Fibroblast of villous mesenchyme (primary cell): ENCODE measurements around the gene CRLF1. TPM values are rescaled to one million over a fixed set of nuclear protein-coding genes. Genes with fewer than 3 reads are reported as not detected.

Experiments
- DNase-seq: peaks from one replicate; pipeline ENCODE4 v3.0.0-alpha.2; 2010; ENCODE audit warnings: low read depth
- H3K4me3 ChIP-seq: 2 replicates; pipeline ENCODE4 v1.5.1; 2011; ENCODE audit warnings: low read depth, mild to moderate bottlenecking, low read length
- CTCF ChIP-seq: IDR thresholded peaks from 2 replicates; pipeline ENCODE4 v1.5.1; 2012; ENCODE audit warnings: low read depth, mild to moderate bottlenecking, low read length; ENCODE audit not compliant: insufficient read depth
- total RNA-seq: library from RNA; depleted of rRNA; stranded (reverse); fragments of >200 nt; gene quantifications from 2 replicates; pipeline ENCODE4 v1.2.3, GENCODE V29; 2012

CRLF1 gene
- total RNA-seq, 1 donor: not detected

GRCh38 chr19:18608805-18609716 is 2.5 kb upstream of the CRLF1 start:
- DNase-seq: no peak
- no peak for TF ChIP-seq CTCF
- H3K4me3 ChIP-seq: no peak overlapping the region

DNA sequence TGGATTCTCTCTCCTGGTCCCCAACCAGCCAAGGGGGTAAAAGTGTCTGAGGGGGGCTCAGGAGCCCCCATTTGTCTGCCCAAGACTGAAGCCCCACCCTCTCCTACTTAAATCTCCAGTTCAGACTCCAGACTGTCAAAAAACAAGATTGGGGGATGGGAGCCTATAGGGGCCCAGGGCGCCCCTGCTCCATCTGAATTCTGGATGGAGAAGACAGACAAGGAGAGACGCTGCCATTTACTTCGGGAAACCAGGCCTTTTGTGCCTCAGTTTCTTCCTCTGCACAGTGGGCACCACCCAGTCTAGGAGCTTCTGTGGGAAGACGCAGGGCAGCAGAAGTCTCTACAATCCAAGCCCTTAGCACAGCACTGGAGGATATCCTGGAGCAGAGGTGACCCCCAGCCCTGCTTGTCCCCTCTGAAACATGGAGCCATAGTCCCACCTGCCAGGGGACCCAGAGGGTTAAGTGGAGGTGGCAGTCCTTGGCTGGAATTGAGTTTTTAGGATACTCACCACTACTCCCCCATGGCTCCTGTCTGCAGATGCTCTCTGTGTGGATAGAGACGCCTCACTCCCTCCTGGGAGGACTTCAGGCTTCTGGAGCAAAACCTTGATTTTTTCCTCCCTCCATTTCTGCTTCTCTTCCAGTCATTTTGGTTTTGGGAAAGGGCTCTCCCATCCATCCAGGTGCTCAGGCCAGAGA is 1.7 kb upstream of the CRLF1 start:
- H3K4me3 ChIP-seq: no peak overlapping the region
- DNase-seq: no peak
- TF ChIP-seq CTCF: no peak

- H3K4me3 ChIP-seq: no peak overlapping the region
- DNase-seq: no peak
- no peak for TF ChIP-seq CTCF
These were observed 865 bp upstream of the CRLF1 start for GRCh38 chr19:18607226-18608101.

DNA sequence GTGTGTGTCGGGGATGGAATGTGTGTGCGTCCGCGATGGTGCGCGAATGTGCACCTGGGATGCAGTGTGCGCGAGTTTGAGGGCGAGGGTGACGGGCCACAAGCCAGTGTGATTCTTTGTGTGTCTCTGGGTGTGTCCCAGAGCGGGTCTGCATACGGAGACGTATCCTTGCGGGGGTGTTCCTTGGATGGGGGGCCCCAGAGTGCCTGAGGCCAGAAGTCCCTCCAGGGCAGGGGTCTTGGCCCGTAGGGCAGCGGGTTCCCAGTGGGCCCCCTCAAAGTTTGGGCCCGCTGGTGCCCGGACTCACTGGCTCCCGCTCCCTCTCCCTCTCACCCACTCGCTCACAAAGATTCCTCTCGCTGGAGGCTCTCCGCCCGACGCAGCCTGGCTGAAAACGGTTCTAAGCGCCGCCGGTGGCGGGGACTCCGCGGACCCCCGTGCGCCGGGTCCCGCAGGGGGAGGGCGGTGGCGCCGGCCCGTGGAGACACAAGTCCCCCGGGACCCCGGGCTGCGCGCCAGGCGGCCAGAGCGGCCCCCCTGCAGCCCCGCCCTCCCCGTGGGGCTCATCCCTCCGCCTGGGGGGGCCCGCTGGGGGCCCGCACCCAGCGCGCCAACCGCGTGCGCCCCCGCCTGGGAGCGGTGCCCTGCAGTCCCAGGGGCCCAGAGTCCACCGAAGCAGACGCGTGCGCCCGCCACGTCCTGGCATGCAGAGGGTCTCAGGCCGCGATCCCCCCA is 886 bp downstream of the CRLF1 start:
- DNase-seq: no peak
- TF ChIP-seq CTCF: no peak

GRCh38 chr19:18605196-18605545 is 1.4 kb downstream of the CRLF1 start:
- no peak for DNase-seq
- H3K4me3 ChIP-seq: no peak overlapping the region
- TF ChIP-seq CTCF: no peak

More for the DNA sequence above, 886 bp downstream of the CRLF1 start:
- no peak overlapping the region for H3K4me3 ChIP-seq

GRCh38 chr19:18604820-18605159 is 1.8 kb downstream of the CRLF1 start:
- no peak for TF ChIP-seq CTCF
- DNase-seq: no peak
- H3K4me3 ChIP-seq: no peak overlapping the region
